Fibroblast of skin of left quadriceps (primary cell): ENCODE results near the gene ADAMTS2.
A peak's percentile ranks its signal among the peaks of the same experiment; 100 is the strongest.

Source experiments
- DNase-seq, 2 experiments: peaks; one replicate each; pipeline ENCODE4 v3.0.0-alpha.2; 2013; ENCODE audit warnings: low read depth in 2 of 2

The ADAMTS2 gene

DNA sequence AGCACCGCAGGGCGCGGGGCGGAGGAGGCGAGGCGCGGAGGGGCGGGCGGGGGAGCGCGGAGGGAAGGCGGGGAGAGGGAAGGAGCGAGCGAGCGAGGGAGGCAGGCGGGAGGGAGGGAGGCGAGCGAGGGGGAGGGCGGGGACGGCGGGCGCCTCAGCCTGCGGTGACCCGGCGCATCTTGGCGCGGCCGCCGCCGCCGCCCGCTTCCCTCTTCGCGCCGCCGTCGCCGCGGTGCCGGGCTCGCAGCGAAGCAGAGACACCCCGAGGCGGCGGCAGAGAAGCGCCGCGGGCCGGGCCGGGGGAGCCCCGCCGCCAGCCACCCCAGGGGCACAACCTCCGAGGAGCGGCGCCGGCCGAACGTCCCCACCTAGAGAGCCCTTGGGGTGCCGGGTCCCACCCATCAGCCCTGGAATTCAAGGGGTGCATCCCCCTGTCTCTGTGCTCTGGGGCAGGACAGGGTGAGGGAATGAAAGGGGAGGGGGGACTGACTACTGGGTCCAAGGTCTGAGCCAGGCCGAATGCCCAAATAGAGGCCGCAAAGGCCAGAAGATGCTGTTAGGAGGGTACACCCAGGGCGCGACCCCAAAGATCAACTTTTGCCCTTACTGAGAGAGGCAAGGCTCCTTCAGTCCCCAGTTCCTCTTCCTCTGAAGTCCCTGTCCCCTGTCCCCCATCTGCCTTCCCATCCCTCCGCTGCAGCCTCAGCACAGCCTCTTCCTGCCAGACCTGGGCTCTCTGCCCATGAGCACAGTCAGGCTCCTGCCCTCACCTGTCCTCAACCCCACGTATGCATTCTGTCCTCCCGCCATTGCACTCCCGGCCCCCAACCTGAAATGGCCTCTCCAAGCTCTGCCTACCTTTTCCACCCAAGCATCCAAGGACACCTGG, at the start of gene ADAMTS2:
ADAMTS2 (minus strand) TSS at position 29 of the 889 bp plus-strand sequence. CDS start 133 bp downstream, outside the sequence.
- DNase-seq: peak; percentile 14 to 26

DNA sequence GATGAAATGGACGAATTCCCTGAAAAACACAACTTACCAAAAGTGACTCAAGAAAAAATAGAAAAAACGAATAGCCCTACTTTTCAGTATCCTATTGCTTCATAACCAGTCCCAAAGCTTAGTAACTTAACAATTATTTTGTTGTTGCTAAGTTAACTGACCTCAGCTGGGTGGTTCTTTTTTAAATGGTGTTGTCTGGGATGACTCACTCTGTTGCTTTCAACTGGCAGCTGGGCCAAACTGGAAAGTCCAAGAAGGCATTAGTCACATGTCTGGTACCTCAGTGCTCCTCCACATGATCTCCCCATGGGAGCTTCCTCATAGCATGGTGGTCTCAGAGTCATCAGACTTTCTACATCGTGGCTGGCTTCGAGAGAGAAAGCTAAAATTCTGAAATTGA, 47.8 kb upstream of the ADAMTS2 start:
- DNase-seq: no peak

DNA sequence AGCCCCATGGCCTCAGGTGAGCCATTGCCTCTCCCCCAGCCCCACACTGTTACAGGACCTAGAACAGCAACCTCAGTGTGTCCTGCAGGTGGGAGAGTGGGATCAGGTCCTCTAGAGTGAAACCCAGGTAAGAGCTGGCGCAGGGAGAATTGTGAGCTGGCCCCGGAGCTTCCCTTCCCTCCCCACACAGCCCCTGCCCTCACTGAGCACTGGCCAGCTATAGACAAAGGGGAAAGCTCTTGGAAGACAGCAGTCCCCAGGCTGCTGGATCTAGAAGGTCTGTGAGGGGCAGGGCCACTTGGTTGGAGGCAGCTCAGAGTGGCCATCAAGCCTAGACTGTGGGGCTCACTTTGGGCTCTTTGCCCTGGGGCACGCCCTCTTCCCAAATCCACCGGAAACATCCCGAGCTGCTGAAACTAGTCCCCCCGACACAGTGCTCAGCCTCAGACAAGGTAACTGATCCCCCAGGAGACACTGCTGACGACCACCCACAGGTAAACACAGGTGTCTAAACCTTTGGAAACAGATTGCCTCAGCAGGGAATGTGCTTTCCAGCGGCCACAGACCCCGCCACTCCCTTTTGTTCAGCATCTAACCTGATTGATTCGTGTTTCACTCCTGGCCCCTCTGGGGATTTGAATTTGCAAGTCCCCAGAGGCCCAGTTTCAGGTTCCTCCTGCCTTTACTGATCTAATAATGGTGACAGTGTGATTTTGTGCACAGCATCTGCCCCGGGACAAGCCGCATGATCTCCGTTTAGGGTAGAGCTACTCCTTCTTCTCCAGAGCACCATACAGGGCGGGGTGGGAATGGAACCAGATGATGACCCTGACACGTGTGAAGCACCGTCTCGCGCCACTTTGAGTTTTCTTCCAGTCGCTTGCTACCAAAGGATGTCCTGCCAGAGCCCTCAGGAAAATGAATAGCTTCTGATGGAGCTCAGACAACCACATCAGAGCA, 42.2 kb upstream of the ADAMTS2 start:
- no peak for DNase-seq

DNA sequence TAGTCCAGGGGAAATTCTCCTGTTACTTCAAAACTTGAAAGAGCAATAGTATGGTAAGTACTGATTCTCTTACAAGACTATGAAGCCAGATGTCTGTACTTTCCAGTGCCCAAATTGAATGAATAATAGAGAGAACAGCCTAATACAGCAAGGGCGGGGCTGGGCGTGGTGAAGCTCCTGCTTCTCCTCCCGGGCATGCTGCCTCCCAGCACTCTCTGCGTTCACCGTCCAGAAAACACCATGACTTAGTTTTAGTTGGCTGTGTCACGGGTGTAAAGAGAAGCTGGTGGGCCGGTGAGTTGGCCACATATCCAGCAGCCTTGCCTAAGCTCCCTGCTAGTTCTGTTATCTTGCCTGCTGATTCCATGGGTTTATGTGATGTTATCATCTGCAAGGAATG, 40.7 kb upstream of the ADAMTS2 start:
- no peak for DNase-seq

DNA sequence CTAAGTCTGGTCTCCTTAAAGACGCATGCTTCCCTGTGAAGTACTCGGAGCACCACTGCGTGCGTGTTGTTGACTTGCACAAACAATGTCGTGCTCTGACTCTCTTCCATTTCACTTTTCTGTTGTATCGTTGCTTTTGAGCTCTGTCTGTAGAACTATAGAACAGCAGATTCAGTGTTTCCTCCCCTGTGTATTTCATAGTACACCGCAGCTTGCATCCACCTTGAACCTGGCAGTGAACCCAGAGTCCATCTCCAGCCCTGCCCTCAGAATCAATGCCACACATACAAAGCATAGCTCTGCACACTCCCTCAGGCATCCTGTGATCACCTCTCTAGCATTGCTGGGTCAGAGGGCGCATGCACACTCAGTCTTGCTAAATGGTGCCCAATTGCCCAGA, 37.2 kb upstream of the ADAMTS2 start:
- DNase-seq: no peak

DNA sequence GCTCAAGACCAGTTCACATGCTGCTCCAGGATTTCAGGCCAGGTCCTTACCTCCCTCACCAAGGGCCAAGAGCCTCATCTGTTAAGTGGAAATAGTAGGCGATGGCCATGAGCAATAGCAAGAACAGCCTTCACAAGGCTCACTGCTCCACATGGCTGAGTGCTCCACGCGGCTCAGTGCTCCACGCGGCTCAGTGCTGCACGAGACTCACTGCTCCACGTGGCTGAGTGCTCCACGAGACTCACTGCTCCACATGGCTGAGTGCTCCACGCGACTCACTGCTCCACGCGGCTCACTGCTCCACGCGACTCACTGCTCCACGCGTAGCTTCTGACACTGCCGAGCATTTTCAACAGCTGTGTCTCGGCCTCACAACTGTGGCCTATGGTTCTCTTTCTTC, 36.4 kb upstream of the ADAMTS2 start:
- DNase-seq: no peak

DNA sequence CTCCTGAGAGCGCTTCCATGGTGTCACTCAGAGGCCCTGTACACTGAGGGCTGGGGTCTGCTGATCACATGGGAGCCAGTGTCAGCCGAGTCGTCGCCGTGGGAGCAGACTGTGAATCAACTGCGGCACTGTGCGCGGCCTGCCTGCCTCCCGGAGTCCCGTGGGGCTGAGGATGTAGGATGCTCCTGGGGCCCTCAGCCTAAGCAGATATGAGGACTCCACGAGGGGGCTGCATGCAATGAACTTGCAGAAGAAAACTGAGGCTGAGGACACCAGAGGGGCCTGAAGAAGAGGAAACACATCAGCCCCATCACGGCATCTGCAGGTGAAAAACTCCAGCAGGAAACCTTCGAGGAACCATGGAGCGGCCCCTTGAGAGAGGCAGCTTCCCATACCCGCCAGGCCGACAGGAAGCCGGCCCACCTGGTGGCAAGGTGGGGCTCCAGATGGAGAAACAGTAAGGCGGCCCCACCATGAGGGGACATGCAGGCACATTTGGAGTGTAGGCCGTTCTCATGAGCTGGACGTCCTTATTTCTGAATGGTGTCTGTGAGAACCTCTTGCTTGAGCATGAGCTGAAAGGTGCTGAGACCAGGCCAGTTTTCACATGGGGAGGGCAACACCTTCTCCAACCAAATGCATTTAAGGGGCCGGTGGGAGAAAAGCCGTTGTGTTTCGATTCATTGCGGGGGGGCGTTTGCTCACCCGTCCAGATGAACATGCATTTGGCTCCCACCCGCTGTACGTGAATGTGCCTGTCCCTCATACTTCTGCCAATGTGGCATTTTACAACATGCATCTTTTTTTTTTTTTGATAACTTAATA, 35.2 kb upstream of the ADAMTS2 start:
- no peak for DNase-seq

DNA sequence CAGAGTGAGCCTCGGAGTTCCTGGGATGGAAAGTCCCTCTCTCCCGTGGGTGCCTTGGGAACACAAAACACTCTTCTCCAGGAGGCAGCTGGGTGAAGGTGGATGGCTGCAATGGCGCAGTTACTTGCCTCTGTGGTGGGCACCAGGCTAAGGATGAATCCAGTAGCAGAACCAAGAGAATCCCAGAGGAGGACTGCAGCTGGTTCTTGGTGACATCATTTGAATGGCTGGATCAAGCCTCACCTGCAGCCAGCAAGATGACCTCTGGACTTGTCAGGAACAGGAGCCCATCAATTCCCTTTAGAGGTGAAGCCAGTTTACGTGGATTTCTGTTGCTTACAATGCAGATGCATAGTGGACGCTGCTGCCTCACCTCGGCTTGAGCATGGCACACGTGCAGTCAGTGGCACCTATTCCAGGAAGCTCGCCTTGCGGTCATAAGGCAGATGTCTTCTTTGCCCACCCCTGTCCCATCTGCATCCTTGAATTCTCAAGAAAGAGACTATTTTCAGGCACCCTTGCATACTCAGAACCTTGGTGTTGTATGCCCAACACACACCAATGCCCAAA, 34.1 kb upstream of the ADAMTS2 start:
- no peak for DNase-seq

DNA sequence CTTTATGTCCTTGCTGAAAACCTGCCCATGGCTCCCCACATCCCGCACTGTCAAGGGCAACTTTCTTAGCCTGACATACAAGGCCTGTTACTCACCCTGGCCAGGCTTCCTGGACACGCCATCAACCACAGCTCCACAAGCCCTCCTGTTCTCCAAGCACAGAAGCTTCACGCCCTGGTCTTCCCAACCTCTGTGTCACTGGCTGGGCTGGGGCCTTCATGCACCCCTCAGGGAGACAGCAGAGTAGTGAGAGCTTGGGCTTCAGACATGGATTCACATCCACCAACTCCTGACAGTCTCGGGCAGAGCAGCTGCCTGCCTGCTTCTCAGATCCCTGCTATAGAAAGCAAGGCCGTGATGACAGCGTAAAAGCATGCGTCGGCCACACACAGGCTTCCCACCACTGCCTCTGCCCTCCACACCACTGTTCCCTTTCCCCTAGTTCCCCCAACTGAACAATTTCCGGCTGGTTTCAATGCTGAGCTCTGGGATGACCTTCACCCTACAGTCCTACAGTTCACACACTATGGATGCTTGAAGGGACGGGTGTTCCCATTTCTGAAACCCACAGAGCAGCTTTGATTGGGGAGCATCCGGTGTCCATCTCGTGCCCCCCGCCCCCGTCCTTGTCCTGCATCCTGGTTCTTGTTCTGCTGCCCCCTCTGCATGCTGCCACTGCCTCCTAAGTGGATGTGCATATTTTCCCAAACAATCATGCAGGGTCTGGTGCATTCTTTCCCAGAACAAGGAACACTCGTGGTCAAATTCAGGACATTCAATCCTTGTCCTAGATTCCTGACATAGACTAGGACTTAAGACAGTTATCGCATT, 33.4 kb upstream of the ADAMTS2 start:
- peak; percentile 60 to 64 for DNase-seq

DNA sequence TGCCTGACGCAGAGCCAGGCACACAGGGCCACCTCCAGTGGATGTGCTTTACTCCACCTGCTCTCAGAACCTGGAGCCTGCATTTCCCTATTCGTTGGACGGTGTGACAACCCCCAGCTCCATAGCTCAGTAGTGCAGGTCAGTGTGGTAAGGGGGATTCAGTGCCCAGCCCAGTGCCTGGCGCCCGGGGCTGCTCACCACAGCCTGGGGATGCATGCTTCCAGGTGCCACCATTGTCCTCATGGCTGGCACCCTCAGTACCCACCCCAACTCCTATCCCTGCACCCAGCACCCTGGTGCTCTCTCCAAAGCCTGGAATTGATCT, 32.8 kb upstream of the ADAMTS2 start:
- DNase-seq: no peak

DNA sequence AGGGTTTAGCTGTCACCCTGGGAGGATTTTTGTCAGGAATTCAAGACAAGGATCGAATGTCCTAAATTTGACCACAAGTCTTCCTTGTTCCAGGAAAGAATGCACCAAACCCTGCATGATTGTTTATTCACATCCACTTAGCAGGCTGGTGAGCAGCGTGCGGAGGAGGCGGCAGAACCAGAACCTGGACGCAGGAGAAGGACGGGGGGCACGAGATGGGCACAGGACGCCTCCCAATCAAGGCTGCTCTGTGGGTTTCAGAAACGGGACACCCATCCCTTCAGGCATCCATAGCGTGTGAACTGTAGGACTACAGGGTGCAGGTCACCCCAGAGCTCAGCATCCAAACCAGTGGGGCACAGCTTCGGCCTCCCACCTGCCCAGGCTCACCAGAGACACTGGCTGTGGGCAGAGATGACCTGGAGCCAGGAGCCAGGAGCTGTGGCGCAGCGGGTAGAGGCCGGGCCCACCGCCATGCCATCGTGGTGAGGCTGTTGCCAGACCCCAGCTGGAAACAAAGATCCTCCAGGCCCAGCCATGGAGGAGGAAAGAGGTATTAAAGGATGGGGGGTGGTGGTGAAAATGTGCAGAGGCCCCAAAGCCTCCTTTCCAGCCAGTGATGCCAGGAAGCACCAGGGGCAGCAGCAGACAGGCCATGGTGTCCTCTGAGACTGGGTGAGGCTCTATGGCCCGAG, 32.3 kb upstream of the ADAMTS2 start:
- no peak for DNase-seq

DNA sequence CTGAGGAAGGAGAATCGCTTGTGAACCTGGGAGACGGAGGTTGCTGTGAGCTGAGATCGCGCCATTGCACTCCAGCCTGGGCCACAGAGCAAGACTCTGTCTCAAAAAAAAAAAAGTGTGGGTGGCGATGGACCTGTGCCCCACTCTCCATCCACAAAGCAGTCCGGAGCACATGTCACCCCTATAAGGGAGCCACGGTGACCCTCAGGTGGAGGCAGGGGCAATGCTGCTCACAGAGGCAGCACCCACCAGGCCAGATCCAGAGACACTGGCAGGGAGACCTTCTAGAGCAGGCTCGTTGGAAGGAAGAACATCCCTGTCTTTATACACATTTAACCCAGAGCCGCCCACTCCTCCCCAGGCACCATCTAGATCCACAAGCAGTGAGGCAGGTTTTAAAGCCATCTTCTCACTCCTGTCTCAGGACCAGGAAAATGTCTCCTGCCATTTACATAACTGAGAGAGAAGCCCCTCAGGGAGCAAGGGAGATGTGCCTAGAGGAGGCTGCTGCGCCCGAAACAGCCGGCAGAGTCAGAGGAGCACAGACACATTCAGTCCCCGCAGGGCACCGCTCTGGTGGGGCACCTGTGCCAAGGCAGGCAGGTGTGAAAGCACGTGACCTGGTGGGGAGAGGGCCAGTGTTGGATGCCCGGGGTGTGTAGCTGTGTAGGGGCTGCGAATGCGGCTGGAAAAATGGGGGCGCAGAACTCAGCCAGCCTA, 31.6 kb upstream of the ADAMTS2 start:
- DNase-seq: no peak

DNA sequence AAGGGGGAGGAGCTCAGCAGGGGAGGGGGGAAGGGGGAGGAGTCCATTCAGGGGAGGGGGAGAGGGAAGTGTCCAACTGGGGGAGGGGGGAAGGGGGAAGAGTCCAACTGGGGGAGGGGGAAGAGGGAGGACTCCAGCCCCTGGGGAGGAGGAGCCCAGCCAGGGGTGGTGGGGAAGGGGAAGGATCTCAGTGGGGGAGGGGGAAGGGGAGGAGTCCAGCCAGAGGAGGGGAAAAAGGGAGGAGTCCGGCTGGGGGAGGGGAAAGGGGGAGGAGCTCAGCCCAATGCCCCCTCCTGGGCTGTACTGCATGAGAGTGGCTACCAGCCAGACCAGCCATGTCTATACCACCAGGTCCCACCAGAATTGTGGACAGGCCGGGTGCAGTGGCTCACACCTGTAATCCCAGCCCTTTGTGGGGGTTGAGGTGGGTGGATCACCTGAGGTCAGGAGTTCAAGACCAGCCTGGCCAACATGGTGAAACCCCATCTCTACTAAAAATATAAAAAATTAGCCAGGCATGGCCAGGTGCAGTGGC, 30.6 kb upstream of the ADAMTS2 start:
- DNase-seq: no peak

DNA sequence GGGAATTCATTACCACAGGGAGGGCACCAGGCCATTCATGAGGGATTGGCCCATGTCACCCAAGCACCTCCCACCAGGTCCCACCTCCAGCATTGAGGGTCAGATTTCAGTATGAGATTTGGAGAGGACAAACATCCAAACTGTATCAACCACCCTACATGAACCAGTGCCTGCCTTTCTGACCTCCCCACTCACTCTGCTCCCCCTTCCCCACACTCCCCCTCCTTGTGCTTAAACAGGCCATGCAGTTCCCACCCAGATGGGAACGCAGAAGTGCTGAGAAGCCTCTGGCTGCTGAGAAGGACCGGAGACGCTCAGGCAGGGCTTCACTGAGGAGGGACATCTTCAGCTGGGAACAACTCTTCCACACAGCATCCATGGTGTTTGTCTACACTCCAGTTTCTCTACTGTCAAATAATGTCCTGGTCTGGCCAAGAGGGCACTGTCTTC, 30.0 kb upstream of the ADAMTS2 start:
- no peak for DNase-seq

DNA sequence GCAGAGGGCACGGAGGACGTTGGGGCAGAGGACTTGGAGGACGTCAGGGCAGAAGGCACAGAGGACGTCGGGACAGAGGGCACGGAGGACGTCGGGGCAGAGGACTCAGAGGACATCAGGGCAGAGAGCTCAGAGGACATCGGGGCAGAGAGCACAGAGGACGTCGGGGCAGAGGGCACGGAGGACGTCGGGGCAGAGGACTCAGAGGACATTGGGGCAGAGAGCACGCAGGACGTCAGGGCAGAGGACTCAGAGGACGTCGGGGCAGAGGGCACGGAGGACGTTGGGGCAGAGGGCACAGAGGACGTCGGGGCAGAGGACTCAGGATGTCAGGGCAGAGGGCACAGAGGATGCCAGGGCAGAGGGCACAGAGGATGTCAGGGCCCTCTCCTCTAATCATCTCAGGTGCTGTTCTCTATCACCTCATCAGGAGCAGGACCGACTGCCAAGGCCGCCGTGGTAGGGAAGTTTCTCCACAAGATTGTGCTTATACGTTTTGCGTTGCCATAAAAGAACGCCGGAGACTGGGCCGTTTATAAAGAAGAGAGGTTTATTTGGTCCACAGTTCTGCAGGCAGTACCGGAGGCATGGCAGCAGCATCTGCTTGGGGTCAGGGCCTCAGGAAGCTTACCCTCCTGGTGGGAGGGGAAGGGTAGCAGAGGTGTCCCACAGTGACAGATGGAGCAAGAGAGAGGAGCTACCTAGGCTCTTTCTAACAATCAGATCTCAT, 29.4 kb upstream of the ADAMTS2 start:
- no peak for DNase-seq

DNA sequence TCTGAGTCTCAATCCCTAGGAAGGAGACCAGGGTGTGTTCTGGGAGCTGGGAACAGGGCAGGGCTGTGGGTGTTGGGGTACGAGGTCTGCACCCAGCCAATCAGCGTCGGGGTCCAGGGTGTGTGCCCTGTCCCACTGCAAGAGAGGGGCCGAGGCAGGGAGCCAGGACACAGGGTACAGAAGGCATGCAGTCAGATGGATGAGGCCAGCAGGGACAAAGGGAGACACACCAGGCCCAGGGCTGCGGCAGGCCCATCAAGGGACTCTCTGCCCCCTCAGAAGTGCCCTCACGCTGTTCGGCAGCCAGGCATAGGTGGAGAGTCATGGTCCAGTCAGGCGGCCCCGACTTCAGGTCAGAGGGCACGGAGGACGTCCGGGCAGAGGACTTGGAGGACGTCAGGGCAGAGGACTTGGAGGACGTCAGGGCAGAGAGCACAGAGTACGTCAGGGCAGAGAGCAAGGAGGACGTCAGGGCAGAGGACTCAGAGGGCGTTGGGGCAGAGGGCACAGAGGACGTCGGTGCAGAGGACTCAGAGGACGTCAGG, 28.8 kb upstream of the ADAMTS2 start:
- DNase-seq: no peak

DNA sequence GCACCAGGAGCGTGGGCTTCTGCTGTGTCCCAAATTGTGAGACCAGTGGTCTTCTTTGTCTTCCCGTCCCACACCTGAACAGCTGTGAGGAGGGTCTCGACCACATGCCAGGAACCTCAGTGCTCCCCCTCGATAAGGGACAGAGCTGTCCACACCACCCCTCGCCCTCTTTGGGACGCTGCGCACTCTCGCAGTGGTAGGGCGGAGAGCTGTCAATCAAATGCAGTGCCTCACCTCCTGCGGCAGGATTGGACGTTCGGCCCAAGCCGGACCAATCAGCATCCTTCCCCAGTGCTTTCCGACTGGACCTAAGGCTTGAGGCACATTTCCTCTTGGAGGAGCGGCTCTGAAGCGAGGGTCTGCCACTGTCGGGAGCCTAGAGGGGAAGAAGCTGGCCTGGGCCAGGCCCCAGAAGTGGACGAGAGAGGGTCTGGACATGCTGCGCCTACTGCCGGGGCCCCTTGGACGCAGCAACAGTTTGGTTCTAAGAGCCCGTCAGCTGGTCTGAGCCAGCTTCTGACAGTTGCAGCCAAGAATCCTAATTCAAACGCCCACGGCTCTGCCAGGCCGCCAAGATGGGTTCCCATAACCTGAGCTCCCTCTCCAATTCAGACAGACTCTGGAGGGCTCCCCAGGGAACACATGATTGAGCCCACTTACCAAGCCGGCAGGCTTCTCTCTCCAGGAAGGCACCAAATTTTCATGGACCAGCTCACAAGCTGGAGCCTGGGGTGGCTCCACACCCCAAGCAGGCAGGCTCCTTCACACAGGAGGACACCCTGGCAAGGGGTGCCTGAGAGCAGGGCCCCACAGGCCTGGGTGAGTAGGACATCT, 28.1 kb upstream of the ADAMTS2 start:
- no peak for DNase-seq
